T-helper 1 cell (primary cell): Measurements from ENCODE around the gene INSYN1.
"Not testable (repeated sequence)": the region's sequence is repeated elsewhere in the genome, so short reads cannot be mapped to it uniquely, and the experiment has no call there.

Source experiments
- DNase-seq, 5 donors: peaks; one replicate each; pipeline ENCODE4 v3.0.0-alpha.2; 2012 to 2020

INSYN1 gene

DNA sequence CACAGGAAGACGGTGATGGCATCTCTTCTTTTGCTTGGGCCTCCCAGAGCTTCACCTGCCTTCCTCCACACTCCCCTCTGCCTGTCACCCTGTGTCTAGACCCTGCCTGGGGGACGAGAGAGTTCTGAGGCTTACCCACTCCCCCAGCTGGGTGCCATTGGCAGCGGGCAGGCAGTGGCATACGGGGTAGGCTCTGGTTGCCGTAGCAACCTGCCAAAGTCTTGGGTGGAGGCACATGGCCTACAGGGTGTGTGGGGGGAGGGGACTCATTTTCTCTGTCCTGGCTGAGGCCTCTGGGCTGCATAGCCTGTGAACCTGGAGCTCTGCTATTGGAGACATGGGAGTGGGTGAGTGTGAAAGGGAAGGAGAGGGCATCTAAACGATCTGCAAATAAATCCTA, 4.4 kb downstream of the INSYN1 start:
- DNase-seq: no peak

DNA sequence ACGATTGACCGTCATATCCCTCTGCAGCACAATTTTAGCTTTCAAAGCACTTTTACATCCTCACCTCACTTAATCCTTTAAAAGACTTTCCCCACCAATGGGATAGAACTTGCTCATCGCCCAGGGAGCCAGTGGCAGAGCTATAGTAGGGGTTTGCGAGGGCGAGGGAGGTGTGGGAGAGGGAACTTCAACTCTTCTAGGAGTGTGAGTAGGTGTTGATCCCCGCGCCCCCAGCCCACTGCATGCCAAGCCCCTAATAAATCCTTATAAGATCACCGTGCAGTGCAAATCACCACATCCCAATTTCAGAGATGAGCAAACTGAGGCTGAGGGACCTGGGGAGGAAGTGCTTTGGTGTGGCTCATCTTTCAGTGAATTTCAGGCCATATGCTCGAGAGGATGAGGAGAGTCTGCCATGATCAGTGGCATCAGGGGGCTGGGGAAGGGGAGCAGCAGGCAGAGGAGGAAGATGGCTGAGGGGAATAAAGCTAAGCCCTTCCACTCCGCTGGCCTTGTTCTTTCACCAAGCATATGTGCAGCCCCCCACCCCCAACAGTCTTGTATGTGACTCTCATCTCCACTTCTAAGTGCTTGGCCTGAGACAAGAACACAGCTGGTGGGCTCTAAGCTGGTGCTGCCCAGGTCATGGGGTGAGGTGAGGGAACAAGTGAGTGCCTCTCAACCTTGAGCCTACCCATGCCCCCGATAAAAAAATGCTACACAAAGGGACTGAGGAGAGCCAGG, 5.1 kb downstream of the INSYN1 start:
- no peak for DNase-seq

DNA sequence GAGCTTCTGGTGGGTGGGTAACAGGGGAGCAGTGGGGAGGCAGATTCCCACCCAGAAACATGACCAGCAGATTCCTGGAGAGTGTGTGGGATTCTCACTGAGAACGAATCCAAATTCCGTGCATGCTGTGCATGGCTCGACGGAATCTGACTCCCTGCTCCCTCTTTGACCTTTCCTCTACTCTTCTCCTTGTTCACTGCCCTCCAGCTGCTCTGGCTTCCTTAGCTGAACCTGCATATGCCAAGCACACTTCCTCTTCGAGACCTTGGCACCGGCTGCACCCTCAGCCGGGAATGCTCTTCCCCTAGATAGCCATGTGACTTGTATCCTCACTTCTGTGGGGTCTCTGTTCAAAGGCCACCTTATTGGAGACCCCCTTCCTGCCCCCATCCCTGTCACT, 6.3 kb downstream of the INSYN1 start:
- DNase-seq: no peak

DNA sequence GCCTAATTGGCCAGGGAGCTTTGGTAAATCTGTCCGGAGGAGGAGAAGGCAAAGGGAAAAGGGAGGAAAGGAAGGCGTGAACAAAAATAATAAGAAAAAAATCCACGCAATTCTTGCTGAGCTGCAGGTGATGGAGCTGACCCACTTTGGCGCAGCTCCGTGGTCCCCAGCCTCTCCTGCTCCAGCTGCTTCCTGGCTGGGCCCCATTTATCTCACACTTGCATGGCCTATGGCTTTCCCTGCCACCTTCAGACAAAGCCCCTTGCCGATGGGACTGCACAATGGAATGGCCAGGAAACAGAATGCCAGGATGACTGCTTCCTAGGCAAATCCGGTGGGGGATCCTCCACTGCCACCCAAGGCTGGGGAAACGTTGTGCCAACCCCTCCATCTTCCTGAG, 6.9 kb downstream of the INSYN1 start:
- DNase-seq: no peak

DNA sequence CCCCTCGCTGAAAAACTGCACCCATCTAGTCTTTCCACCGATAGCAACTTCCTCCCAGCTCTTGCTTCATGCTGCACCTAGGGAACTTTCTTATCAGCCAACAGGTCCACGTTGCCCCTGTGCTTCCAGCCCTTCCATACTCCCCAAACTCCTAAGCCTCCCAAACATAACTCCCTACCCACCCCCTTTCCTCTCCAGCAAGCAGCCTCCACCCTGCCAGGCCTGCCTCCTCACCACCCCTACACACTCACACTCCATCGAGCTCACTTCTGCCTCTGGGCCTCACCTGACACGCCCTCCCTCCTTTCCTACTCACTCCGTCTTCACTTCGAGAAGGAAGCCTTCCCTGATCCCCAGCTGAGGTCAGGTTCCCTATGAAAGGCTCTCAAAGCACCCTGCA, 8.1 kb downstream of the INSYN1 start:
- no peak for DNase-seq

DNA sequence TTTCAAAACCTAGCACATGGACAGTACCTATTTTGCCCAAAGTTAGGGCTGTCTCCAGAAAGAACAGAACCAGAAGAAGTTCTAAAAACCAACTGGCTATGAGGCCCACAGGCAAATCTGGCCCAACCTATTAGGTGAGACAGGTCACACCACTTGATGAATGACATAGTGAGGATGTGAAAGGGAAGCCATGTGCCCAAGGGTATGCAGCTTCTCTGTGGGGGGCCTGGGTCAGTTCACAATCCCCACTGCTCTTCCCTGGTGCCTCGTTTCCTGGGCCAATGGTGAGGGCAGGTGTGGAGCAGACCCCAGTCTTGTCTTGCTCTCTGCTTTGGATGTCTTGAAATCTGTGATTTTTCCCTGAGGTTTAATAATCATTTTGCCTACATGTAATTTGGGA, 8.9 kb downstream of the INSYN1 start:
- no peak for DNase-seq

DNA sequence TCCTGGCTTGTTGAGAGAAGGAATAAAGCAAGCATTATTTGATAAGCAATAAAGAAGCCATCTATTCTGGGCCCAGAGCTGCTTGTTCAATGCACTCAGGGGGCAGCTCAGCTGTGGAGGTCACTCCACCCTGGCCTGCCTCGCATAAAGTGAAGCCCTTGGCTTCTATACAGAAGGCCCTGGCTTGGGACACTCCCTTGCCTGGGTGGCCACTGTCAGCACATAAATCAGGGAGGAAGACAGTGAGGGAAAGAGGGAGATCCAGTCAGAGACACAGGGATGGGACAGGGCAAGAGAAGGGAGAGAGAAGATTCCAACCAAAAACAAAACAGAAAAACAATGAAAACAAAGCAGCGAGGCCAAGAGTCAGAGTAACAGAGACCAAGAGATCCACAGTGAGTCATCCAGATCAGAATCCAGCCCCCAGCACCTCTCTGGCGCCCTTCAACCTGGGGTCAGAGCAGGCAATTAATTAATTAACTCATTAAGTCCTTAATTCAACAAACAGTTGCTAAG, 11.8 kb downstream of the INSYN1 start:
- no peak for DNase-seq

DNA sequence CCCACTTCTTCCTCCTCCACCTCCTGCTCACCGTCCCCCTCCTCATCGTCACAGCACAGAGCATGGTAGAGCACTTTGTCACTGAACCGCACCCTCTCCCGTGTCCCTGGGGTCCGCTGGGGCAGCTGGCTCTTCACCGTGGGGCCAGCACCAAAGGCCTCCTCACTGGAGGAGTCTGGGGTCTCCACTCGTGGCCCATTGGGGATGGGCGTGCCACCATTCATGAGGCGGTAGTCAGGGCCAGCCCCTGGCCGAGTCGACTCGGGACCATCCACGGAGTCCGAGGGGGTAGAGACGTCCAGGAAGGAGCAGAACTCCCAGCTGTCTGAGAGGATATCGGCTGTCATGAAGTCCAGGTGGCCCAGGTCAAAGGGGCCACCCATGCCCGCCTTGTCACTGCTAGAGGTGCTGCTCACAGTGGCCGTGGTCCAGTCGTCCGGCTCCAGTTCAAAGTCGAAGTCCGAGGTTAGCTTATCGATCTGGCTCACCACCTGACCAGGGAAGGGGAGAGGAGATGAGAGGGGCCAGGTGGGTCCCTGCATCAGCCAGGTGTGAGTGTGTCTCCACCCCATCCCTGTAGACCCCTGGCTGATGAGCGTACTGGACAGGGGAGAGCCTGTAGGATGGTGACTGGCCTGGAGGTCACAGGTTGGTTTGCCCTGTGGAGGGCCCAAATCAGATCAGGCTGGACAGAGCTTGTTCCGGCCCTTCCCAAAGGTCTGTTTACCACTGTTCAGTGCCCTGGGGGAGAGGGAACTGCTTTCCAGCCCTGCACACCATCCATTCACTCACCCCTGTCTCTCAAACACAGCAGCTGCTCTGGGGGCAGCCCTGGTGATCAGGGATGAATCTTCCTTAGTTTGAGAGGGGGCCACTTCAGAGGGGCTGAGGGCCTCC, 12.8 kb downstream of the INSYN1 start:
- DNase-seq: no peak

DNA sequence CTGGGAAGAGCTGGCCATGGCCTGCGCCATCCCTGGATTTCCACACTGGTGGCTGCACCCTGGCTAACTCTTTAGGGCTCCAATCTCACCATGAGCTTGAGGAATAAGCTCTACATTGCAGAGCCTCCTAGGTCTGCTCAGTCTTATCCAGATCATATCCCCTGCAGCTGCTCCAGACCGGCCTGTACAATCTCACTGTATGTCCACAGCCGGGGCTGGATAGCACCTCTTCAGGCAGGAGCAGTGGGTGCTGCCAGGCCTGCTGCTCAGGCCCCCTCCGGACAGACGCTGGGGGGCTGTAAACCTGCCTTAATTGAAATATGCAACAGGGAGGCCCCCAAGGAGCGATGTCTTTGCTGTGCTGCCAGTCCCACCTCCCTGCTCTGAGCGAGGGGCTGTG, 15.6 kb downstream of the INSYN1 start:
- DNase-seq: no peak

DNA sequence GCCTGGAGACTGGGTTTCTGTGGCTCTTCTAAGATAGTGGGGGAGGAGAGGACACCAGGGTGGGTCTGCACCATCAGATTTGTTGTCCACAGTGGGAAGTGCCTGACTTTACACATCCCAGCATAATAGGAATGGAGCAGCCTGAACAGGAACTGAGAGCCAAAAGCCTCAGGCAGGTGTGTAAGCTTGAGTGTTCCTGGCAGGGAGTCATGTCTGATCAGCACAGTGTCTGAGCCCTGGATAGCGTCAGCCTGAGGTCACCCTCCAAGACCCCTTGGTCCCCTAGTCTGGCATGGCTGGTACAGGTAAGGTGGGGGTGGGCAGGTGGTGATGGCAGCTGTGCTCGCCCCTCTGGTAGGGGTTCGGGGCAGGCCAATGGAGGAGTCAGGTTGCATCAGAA, 20.2 kb downstream of the INSYN1 start:
- no peak for DNase-seq

DNA sequence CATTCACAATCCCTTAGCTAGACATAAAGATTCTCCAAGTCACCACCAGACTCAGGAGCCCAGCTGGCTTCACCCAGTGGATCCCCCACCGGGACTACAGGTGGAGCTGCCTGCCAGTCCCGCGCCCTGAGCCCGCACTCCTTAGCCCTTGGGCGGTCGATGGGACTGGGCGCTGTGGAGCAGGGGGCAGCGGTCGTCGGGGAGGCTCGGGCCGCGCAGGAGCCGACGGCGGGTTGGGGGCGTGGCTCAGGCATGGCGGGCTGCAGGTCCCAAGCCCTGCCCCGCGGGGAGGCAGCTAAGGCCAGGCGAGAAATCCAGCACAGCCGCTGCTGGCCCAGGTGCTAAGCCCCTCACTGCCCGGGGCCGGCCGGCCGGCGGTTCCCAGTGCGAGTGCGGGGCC, 21.1 kb downstream of the INSYN1 start:
- not testable (repeated sequence) for DNase-seq

DNA sequence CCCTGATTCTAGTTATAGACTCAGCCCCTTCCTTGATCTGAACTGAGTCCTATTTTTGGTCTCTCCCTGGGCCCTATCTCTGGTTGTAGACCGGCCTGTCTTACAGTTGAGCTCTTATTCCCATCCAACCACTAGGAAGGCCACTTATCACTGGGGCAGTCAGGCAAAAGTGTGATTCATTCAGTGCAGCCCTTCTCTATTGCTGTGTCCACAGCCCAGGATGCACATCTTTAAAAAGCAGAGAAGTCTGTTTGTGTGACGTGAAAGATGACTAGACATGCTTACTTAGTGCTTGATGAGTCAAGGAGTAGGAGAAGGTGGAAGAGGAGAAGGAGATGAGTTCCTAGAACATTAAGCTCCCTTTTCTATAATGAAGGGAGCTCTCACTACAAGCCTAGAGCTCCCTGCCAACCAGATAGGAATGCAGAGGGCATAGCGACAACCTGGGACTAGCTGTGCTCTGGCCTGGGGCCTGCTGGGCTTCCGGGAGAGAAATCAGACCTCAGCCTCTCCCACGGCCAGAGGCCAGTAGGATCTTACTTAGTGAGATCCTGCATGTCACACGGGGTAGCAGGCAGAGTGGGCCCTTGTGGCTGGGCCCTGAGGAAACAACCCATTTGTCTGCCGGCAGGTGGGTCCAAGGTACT, 25.7 kb downstream of the INSYN1 start:
- no peak for DNase-seq

DNA sequence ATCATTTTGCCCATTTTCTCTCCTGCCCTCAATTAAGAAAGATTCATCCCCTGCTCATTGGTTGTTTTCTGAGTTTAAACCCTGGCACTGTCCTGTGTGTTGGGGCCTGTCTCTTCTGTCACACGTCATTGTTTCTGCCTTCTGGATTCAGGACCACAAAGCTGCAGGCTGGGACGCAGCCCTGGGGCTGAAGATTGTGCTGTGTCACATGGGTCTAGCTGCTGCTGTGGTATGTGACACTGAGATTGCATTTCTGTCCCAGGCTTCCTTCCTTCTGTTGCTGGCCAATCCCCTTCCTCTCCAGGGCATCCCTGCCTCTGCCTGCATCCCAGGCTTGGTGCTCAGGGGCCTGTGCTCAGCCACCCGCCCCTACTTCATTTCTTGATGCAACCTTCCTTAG, 28.9 kb downstream of the INSYN1 start:
- no peak for DNase-seq

DNA sequence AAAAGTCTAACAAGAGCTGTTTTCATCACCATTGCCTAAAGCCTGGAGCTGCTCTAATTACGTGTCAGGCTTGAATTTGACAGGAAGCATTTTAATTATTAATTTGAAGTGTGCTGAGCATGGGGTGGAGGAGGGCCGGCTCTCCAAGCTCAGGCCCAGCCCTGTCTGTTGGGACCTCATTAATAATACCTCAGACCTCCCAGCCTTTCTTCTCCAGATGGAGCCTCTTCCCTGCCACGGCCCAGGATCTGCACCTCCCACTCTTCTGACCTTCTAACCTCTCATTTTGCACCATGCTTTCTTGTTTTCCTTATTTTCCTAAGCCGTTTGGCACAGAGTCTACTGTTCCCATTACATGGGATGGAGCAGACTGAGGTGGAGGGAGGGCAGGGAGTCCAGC, 30.0 kb downstream of the INSYN1 start:
- DNase-seq: no peak

DNA sequence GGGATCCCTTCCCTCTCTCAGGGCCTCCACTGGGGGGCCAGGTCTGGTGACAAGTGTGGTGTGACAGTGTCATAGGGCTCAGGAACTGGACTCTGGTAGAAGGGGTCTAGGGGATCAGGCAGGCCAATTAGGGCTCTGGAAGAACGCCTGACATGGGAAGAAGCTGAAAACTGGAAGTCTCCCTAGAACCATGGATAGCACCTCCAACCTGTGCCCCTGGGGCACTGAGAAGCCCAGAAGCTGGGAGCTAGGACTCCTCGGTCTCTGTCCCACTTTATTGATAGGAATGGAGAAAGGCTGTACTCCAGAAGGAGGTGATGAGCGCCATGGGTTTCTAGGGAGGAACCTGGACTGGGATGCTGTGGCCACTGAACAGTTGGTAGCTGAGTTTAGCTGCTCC, 30.7 kb downstream of the INSYN1 start:
- DNase-seq: no peak

DNA sequence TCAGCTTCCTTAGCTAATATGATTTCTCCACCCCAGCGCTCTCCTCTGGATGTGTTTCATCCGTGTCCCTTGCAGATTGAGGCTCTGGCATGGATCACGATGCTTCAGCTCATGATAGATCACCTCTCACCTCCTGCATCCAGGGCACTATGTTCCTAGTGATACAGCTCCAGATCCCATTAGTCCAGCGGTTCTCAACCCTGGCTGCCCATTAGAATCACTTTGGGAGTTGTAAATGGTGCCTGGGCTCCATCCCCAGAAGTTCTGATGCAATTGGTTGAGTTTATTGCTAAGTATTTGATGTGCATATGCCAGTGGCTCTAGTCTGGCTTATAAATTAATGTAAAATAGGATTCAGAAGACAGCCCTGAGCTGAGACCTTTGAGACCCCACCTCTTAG, 34.5 kb downstream of the INSYN1 start:
- DNase-seq: no peak

DNA sequence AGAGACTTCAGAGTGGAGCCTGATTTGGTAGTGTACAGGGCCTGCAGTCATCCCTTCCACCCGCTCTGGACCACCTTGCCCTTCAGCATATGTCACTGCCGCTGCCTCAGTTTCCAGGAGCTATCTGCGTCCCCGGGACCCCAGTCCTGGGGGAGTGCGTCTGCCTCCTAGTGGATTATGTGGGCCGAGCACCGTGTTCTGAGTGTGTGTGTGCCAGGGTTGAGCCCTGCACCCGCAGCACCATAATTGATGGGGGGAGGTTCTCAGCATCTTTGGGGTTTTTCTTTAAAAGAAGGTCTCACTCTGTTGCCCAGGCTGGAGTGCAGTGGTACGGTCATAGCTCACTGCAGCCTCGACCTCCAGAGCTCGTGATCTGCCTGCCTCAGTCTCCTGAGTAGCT, 35.3 kb downstream of the INSYN1 start:
- no peak for DNase-seq

DNA sequence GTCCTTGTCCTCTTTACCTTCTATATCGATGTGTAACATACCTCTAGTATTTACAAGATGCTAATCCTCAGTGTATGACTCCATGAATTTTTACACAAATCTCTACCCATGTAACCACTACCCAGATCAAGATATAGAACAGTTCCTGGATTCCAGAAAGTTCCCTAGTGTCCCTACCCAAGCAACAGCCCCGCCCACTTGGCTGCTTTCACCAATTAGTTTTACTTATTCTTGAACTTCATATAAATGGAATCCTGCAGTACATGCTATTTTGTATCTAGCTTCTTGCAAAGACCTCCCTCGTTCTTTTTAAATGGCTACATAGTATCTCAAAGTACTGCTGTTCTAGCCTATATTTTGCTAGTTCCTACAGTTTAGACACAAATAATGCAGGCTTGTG, 35.9 kb downstream of the INSYN1 start:
- DNase-seq: no peak

DNA sequence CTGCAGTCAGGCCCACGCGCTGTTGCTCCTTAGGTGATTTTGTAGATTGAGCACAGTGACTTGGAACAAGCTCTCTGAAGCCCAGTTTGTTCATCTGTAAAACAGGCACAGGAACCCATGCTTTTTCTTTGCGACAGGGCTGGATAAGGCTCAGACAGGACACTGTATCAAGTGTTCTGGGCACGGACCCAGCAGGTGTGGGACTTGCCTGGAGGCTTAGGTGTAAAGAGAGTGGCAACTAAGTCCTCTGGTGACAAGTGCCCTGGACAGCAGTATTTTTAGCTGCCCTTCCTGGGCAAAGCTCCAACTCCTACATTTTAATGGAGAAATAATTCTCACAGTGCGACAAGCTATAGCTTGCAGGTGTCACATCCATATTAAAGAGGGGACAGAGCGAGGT, 36.7 kb downstream of the INSYN1 start:
- DNase-seq: no peak

DNA sequence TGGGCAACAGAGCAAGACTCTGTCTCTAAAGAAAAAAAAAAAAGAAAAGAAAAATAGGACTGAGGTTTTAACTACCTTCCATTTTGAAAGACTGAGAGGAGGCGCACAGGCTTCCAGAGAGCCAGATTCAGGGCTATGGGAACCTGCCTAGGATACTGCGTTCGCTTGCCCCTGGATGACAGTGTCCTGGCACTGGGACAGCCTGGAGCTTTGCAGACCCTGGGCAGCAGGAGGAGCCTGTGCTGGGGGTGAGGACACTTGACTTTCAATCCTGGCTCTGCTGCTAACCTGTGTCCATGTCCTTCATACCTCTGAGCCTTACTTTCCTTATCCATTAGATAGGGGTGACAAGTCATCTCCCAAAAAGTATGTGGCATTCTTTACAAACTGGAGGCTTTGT, 37.7 kb downstream of the INSYN1 start:
- no peak for DNase-seq

DNA sequence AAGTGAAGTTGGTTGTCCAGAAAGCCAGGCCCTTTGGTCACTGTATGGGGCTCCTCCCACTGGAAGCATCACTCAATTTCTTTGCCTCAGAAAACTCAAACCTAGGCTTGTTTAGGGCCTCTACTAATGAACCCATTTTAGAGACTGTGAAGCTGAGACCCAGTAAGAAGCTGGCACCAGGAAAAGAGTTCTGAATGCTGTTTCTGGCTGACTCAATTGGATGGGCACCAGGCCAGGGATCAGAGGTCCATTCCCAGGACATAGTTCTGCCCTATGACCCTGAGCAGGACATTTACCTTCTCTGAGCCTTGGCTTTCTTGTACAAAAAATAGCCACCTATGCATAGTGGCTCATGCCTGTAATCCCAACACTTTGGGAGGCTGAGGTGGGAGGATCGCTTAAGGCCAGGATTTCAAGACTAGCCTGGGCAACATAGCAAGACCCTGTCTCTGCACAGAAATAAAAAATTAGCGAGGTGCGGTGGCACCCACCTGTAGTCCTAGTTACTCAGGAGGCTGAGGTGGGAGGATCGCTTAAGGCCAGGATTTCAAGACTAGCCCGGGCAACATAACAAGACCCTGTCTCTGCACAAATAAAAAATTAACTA, 38.4 kb downstream of the INSYN1 start:
- no peak for DNase-seq

DNA sequence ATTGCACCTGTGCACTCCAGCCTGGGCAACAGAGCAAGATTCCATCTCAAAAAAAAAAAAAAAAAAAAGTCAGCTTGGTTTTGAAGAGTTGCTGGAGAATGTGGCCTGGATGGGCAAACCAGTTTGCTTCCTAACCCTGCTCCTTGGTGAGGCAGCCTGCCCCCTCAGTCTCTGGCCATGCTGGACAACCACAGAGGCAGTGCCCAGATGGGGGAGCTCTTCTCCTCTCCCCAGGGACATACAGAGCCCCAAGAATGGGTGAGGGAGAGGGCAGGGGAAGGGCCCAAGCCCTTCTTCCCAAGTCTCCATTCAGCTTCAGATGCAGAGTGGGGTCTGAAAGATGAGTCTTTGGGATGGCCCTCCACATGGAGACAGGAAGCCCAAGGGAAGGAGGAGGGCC, 41.0 kb downstream of the INSYN1 start:
- DNase-seq: no peak

DNA sequence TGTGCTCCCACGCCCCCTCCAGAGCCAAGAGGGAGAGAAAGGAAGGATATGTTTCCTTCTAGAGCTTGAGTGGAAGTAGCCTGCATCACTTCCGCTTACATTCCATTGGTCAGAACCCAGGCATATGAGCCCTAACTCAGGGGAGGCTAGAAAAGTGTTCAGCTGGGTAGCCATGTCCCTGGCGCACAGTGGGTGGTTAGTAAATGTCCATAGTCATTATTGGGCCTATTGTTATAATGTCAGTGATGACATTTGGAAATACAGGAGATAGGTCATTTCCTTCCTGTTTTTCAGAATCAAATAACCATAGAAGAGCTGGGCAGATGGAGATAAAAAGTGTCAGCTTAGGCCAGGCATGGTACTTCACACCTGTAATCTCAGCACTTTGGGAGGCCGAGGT, 41.6 kb downstream of the INSYN1 start:
- DNase-seq: no peak
